ENCODE measurements around the gene ABCC8. TPM values are rescaled to one million over a fixed set of nuclear protein-coding genes. Genes with fewer than 3 reads are reported as not detected.
"Not testable (repeated sequence)": the region's sequence is repeated elsewhere in the genome, so short reads cannot be mapped to it uniquely, and the experiment has no call there.

Gene ABCC8
- polyA plus RNA-seq, 3 donors, result 0.71 to 1.1 (median 0.83) TPM

DNA sequence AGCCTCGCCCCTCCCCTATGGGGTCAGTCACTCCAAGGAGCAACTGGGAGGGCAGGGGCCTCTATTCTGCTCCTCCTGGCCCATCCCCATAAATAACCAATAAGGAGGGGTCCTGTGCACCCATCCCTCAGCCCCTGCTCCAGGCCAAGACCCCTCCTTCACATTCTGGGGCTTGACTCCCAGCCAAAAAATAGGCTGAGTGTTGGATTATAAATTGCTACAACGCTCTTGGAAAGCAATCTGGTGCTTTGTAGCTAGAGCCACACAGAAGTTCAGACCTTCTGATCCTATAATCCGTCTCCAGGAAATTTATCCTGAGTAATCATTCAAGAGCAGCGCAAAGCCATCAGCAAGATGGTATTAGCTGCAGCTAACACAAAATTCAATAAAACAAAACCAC is 42.5 kb downstream of the ABCC8 start:
- DNase-seq (ENCODE audit: low read depth in 3 of 3, low spot score in 2 of 3), result no peak

DNA sequence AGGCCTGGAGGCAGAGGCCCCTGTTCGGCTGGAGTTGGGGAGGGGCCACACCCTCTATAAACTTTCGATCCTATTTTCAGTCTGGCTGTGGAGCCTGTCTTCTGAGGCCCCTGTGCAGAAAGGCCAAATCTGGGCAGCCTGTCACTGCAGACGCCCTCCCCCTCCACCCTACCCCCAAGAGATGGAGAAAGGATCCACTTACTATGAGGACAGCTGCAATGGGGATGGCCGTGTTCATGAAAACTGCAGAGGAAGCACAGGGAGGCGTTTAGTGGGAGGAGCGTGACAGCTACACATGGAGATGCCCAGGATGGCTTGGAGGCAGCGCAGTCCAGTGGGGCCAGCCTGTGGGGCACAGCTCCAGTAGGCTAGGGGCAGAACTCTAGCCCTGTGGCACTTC is 44.6 kb downstream of the ABCC8 start:
- no peak for DNase-seq (ENCODE audit: low read depth in 3 of 3, low spot score in 2 of 3)

DNA sequence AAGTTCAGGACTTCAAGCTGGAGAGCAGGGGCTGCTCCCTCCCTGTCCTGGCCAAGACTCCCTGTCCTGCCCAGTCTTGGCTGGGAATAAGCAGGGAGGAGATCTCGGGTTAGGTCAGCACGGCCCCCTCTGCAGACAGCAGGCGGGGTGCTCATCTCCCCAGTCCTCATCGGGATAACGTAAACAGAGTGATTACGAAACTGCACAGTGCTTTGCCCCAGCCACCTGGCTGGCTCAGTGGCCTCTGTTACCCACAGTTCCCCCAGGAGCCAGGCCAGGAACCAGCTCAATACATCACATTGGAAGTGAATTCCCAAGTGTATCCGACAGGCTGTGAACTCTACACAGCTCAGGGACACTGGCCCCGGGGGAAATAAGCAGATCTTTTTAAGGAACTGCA is 45.5 kb downstream of the ABCC8 start:
- no peak for DNase-seq (ENCODE audit: low read depth in 3 of 3, low spot score in 2 of 3)

DNA sequence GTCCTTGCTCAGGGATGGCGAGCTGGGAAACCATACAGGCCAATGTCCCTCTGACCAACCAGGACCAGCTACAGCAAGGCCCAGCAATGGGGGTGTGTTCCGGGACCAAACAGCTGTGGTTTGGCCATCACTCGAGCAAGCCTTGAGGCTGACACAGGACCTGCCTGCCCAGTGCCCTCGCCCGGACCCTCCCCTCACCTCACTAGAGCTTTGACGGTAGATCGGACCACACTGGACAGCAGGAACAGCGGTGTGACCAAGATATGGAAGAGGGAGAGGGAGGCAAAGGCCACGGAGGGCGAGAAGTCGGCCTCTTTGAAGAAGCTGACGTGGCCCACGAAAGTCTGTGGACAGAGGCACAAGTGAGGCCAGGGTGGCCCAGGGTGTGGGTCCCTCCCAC is 46.0 kb downstream of the ABCC8 start:
- DNase-seq (ENCODE audit: low read depth in 3 of 3, low spot score in 2 of 3), result no peak

DNA sequence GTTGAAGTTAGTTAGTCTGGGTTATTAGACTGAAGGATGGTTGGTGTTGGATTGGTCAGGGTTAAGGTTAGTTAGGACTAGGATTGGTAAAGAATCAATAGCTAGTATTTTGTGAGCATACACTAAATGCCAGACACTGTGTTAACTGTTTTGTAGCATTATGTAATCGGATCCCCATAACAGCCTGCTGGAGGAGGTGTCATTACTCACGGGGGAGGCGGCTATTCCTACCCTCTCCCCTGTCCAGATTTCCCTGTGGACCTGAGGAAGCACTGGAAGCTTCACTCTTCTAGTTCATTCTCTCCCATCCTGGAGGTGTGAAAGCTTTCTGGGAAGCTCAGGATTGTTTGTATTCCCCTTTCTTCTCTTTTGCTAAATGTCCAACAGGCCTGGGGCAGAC is 47.7 kb downstream of the ABCC8 start:
- no peak for DNase-seq (ENCODE audit: low read depth in 3 of 3, low spot score in 2 of 3)

DNA sequence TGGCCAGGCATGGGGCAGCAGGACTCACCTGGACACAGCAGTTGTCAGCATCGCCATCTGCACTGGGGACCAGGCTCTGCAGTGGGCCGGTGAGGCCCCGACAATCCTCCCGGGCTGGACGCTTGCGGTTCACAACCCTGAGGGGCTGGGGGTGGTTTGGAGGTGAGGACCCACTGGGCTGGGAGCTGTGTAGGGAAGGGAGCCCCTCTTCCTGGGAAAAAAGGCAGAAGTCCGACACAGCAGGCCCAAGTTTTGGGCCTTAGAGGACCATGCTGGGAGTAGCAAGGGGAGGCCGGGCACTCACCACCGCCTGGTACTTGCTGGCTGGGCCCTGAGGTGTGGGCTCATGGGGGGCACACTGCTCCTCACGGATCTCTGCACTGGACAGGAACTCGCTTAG is 48.4 kb downstream of the ABCC8 start:
- DNase-seq (ENCODE audit: low read depth in 3 of 3, low spot score in 2 of 3), result no peak

DNA sequence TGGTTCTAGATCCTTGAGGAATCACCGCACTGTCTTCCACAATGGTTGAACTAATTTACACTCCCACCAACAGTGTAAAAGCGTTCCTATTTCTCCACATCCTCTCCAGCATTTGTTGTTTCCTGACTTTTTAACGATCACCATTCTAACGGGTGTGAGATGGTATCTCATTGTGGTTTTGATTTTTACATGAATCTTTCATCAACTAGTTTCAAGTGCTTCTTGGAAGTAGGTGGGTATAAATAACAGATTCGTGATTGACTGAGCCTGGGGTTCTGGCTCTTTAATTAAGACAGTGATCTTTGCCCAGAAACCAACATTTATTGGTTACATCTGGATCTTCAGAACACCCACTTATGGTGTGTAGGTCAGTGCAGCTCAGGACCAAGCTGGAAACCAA is 50.4 kb downstream of the ABCC8 start:
- DNase-seq (ENCODE audit: low read depth in 3 of 3, low spot score in 2 of 3), result not testable (repeated sequence)

DNA sequence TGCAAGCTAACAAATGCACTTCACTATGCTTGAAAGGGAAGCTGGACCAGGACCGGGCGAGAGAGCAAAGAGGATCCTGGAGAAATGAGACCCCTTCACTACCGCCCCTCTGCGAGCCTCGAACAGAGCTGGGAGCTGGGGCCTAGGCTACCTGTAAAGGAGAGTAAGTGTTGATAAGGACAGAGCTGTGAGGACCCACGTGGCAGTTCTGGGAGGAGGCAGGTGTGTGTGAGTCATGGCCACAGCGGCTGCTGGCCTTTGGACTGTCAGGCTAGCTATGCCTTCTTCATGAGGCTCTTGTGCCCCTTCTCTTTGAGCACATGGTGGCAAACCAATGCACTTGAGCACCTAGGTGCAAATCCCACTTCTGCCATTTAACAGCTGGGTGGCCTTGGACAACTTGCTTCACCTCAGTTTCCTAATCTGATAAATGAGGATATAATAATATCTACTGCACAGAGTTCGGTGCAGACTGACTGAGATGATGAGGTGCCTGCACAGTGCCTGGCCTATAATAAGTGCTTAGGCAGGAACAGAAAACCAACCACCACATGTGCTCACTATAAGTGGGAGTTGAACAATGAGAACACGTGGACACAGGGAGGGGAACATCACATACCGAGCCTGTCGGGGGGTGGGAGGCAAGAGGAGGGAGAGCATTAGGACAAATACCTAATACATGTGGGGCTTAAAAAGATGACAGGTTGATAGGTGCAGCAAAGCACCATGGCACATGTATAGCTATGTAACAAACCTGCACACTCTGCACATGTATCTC is 52.9 kb downstream of the ABCC8 start:
- no peak for DNase-seq (ENCODE audit: low read depth in 3 of 3, low spot score in 2 of 3)

DNA sequence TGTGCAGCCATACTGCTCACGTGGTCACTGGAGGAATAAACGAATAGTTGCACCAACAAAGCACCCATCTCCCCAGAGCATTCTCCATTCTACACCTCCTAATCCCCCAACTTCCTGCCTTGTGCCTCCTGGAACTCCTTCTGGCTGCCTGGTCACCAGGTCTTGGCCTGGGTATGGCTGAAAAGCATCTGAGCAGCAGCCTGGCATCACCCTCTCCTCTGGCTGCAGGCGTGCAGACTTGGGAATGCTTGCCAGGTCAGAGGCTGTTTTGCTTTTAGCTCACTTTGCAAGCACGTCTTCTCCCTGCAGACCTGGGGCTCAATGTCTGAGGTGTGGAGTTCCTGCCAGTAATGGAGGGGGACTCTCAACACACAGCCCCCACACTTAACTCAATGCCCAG is 54.9 kb downstream of the ABCC8 start:
- no peak for DNase-seq (ENCODE audit: low read depth in 3 of 3, low spot score in 2 of 3)

DNA sequence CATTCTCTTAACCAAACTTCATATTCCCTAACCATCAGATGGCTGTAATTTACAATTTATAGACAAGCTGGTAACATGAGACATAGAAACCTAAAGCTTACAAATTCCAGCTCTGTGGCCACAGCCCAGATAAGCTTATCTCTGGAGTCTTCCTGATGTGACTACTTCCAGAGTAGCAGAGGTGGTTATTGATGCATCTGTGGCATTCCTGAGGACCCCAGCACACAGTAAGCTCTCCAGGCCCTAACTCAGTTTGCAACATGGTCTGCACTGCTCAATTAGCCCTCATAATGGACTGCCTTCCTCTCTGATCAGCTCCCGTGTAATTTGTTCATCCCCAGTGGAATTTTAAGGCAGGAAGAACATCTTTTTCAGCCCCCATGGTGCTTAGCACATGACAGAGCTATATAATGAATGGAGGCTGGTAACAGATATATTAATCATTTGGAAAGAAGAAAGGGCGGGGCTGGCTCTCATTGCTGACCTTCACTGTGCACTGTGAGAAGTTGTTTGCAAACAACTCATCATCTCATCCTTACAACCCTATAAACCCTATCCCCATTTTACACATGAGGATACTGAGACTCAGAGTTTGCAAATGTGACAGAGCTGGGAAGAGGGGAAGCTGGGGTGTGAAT is 58.1 kb downstream of the ABCC8 start:
- DNase-seq (ENCODE audit: low read depth in 3 of 3, low spot score in 2 of 3), result no peak

DNA sequence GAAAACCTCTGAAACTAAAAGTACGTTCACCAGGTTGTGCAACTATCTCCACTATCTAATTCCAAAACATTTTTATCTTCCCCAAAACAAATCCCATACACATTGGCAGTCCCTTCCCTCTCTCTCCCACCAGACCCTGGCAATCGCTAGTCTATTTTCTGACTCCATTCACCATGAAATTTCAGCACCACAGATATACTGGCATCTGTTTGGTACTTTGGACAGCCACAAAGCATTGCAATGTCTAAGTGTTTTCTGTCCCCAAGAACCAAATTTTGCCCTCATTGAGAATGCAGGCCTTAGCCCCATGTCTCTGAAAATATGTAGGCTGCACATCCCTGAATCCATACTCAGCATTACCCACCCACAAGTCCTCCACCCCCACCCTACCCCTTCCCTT is 60.2 kb downstream of the ABCC8 start:
- no peak for DNase-seq (ENCODE audit: low read depth in 3 of 3, low spot score in 2 of 3)

DNA sequence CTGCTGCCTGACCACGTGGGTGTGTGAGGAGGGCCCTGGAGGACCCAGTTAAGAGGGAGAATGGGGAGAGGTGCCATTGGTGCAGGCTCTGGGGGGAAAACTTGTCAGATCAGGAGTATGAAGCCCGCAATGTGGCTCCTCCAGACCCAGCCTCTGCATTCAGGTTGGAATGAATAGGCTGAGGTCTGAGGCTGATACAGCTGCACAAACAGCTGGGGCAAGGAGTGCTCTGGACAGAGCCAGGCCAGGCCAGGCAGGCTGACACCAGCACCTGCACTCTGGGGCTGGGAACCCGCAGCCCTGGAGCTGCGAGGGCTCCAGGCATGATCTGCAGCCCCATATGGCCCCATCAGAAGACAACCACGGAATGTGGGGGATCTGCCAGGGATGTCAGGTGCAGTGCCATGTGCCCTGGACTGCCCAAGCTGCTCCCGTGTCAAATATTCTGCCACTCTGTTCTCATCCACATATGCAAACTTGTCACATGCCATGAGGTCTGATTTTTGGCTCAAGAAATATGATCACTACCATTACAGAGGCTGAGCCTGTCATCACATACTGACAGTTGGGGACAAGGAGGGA is 61.0 kb downstream of the ABCC8 start:
- no peak for DNase-seq (ENCODE audit: low read depth in 3 of 3, low spot score in 2 of 3)

DNA sequence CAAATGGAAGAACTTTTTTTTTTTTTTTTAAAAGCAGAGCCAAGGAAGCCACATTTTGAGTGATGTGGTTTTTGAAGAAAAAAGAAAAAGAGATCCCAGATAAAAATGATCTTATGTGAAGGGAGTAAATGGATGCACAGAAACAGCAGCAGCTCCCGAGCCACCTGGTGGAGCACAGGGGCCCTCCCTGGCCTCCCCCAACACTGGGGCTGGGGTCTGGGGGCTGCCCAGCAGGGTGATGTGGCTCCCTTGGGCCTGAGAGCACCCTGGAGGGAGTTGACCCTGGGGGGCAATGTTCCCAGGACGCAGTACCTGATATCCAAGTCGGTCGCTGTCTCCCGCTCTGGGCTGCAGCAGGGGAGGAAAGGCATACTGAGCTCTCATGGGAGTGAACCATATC is 61.7 kb downstream of the ABCC8 start:
- no peak for DNase-seq (ENCODE audit: low read depth in 3 of 3, low spot score in 2 of 3)

DNA sequence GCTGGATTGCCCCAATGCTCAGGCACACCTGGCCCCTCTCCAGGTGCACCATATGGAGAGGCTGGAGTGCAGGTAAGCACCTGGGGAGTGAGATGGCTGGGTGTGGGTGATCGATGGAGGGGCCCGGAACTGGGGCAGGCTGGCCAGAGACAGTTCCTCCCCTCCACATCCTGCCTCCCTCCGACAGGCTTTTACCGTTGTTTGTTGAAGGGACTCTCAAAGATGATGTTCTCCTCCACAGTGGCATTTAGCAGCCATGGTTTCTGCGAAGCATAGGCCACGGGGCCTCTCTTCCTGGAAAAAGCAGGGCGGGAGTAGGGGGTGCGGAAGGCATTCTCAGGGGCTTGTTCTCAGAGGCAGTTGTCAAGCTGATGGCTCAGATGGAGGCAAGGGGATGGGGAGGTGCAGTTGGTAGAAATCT is 62.3 kb downstream of the ABCC8 start:
- no peak for DNase-seq (ENCODE audit: low read depth in 3 of 3, low spot score in 2 of 3)

DNA sequence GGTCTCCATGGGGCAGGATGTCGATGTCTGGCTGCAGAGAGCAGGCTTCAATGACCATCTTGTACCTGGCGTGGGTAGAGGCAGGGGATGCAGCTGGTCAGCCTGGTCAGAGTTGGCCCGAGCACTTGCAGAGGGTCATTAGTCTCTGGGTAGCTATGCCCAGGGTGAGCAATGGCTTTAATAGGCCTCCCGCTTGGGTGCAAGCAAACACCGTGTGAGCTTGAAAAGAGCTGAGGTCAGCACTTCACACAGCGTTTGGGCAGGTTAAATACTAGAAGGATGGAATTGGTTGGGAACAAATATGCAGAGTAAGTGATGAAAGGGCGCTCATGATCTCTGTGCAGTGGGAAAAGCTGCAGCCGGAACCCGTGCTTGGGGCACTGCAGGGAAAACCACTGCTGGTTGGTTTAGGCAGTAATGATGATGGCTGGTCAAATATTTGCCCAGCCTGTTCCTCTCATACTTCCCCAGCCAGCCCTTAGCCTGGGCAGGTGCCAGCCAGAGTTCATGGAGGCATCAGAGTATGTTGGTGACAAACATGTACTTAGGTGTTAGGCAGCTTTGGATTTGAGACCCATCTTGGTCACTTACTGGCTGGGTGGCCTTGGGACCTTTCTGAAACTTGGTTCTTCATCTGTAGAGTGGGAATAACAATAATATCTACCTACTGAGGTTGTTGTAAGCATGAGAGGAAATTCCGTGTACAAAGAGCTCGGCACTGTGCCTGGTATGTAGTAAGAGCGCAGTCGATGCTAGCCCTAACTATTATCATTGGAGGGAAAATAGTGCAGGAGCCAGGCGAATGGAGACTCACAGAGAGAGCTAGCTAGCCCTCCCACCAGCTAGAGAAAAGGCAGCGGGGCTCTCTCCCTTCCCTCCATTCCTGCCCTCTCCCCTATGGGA is 63.0 kb downstream of the ABCC8 start:
- no peak for DNase-seq (ENCODE audit: low read depth in 3 of 3, low spot score in 2 of 3)

DNA sequence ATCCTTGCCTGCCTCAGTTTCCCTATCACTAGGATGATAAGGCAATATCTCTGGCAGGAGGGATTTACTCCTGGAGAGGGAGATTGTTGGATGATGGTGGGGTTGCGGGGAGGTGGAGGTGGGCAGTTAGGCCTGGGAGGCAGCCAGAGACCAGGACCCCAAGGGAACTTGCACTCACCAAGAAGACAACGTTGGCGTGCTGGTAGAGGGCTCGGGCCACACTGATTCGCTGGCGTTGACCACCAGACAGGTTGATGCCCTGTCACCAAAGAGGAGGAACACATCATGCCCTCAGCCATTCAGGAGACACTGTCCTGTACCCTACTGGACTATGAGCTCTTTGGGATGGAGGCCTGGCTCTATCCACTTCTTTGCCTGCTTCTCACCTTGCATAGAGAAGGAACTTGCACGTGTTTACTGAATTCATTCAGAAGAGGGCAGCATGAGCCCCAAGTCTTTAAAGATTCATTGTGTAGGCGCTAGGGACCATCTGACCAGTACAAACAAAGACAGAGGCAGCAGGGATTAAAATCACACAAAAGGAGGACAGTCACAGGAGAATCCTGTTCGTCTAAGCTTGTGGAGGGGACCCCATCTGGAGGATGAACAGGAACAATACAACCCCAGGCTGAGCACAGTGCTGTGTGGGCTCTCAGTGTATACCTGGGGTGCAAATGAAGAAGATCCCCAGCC is 64.0 kb downstream of the ABCC8 start:
- no peak for DNase-seq (ENCODE audit: low read depth in 3 of 3, low spot score in 2 of 3)

DNA sequence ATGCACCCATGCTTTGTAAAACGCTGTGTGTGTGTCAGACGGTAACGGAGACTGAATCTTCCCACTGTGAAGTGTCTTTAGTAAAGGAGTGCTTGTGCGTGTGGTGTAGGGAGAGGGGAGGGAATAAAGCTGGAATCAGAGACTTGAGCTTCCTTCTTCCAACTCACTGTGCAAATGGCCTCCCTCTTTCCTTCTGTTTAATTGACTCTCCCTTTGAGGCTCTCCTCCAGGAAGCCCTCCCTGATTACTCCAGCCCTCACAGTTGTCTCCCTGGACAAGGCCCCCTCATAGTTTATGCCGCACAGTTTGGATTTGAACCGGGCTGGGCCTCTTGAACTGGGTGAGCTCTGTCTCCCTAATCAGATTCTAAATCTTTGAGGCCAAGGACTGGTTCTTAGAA is 65.2 kb downstream of the ABCC8 start:
- DNase-seq (ENCODE audit: low read depth in 3 of 3, low spot score in 2 of 3), result no peak

DNA sequence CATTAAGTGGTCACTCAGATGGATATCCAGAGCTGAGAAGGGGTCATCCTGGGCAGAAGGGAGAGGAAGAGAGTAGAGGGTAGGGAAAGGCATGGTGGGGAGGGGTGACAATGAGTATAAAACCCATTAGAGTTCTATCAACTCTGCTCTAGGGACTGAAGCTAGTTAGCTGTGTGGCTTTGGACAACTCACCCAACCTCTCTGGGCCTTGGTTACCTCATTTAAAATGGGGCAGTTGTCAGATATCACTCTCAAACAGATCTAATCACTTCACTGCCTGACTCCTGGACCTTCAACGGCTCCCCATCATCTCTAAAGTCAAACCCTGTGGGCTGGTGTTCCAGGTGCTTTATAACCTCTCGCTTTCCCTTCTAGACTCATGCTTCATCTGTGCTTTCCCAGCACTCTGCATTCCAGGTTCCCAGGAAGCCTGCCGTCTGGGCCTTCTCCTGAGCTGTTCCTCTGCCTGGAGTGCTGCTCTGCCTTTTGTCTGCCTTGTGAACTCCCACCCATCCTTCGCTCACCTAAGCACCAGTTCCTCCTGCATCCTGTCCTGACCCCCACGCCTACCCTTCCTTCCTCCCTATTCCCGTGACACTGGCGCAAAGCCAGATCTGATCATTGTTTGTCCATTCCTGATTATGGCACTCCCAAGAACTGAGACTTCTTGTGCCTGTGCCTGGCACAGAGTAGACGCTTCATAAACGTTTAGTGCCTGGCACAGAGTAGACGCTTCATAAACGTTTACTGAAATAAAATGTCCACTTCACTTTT is 65.9 kb downstream of the ABCC8 start:
- no peak for DNase-seq (ENCODE audit: low read depth in 3 of 3, low spot score in 2 of 3)

DNA sequence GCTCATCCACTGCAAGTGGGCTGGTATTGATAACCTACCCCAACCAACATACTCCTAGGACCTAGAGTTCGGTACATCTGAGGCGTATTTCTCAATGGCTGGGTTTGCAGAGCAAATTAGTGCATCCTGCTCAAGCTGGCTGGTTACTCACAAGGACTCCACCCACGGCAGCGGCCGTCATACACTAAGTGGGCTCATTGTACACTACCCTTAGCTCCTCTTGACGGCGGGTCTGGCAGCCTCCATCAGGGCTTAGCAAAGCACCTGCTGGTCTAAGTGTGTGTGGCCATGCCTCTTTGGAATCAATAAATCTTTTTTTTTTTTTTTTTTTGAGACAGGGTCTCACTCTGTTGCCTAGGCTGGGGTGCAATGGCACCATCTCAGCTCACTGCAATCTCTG is 68.0 kb downstream of the ABCC8 start:
- no peak for DNase-seq (ENCODE audit: low read depth in 3 of 3, low spot score in 2 of 3)

DNA sequence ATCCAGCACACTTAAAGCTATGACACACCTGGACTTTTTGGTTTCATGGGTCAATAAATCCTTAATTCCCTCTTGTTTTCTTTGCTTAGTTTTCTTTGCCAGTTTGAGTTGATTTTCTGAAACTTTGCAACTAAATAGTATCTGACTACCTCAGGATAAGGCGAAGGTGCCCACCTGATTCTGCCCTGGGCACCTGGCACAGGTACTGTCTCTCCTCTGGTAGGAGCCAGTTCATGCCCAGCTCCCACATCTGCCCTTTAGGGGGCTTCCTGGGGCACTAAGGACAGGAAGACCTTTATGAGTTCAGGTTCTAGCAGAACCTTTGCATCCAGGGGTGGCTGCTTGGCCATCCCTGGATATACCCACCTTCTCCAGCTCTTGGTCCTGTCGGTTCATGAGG is 68.6 kb downstream of the ABCC8 start:
- DNase-seq (ENCODE audit: low read depth in 3 of 3, low spot score in 2 of 3), result no peak
